GM12878 (cell line): ENCODE data around the gene NUP62. TPM values are rescaled to one million over a fixed set of nuclear protein-coding genes. Genes with fewer than 3 reads are reported as not detected.

Experiments used
- ATAC-seq: fragments of 200-7000 bp; cut with Tn5 transposase; 3 replicates; pipeline ENCODE4 v1.9.1; 2020; ENCODE audit warnings: mild to moderate bottlenecking, moderate library complexity
- BruUV-seq: library from RNA; stranded (reverse); fragments of 400-500 nt; replicated peaks from 2 replicates; lab custom pipeline; 2021; lab: Mats Ljungman, UMichigan
- CTCF ChIA-PET: fragments of 300-600 bp; sonication (Branson Sonifier 250); formaldehyde crosslinking; extraction: SDS; loops from one replicate; lab custom pipeline; 2021; ENCODE audit warnings: inconsistent platforms; lab: Yijun Ruan, JAX
- POLR2A ChIA-PET: fragments of 350-600 bp; formaldehyde crosslinking; extraction: SDS; loops from one replicate; lab custom pipeline; 2021; ENCODE audit warnings: inconsistent platforms; lab: Charles Lee
- RAD21 ChIA-PET: fragments of 300-600 bp; sonication (Branson Sonifier 250); formaldehyde crosslinking; loops from one replicate; lab custom pipeline; 2023; ENCODE audit warnings: antibody characterized with exemption; ENCODE audit not compliant: unreplicated experiment; lab: Charles Lee
- SMC1A ChIA-PET: fragments of 300-600 bp; sonication (Branson Sonifier 250); formaldehyde crosslinking; loops from one replicate; lab custom pipeline; 2023; ENCODE audit not compliant: unreplicated experiment, uncharacterized antibody; lab: Charles Lee
- DNase-seq: peaks from one replicate; pipeline ENCODE4 v3.0.0-alpha.2; 2011; ENCODE audit warnings: low read depth, low spot score
- FAIRE-seq: peaks from 3 replicates; lab custom pipeline; 2011; peaks lifted over from hg19 to GRCh38; lab: Jason Lieb, UNC
- H2AFZ ChIP-seq: 2 replicates; pipeline ENCODE4 v1.6.0; 2011; ENCODE audit warnings: low read depth, low read length, control low read depth; ENCODE audit not compliant: control insufficient read depth
- H3K27ac ChIP-seq: 2 replicates; pipeline ENCODE4 v1.5.1; 2011; ENCODE audit warnings: control low read depth; ENCODE audit not compliant: control insufficient read depth, insufficient read depth
- H3K27me3 ChIP-seq, 2 experiments: replicated peaks in 1 of 2; 2 replicates each; pipeline versions ENCODE4 v1.6.0 to v1.6.1; 2011; ENCODE audit warnings: low read length in 1 of 2; ENCODE audit not compliant: control insufficient read depth in 2 of 2, insufficient read depth in 2 of 2
- H3K36me3 ChIP-seq, 2 experiments: 2 replicates each; pipeline ENCODE4 v1.5.1; 2011; ENCODE audit warnings: low read length in 1 of 2; ENCODE audit not compliant: control insufficient read depth in 2 of 2, insufficient read depth in 2 of 2
- H3K4me1 ChIP-seq: 2 replicates; pipeline ENCODE4 v1.6.1; 2011; ENCODE audit warnings: mild to moderate bottlenecking, low read length, moderate library complexity, mixed read lengths; ENCODE audit not compliant: control insufficient read depth, insufficient read depth
- H3K4me2 ChIP-seq: 2 replicates; pipeline ENCODE4 v1.6.0; 2011; ENCODE audit warnings: control low read depth; ENCODE audit not compliant: control insufficient read depth, insufficient read depth
- H3K4me3 ChIP-seq: fragments of 200-600 bp; sonication (generic); 2 replicates; pipeline ENCODE4 v1.5.1; 2016
- H3K79me2 ChIP-seq: 2 replicates; pipeline ENCODE4 v1.6.0; 2011; ENCODE audit warnings: low read length; ENCODE audit not compliant: control insufficient read depth, insufficient read depth
- H3K9ac ChIP-seq: 2 replicates; pipeline ENCODE4 v1.8.0; 2011; ENCODE audit warnings: low read length, control low read depth, mixed read lengths; ENCODE audit not compliant: control insufficient read depth, insufficient read depth
- H3K9me3 ChIP-seq: replicated peaks from 3 replicates; pipeline ENCODE4 v1.5.1; 2011; ENCODE audit warnings: mild to moderate bottlenecking, low read length; ENCODE audit not compliant: control insufficient read depth, insufficient read depth
- H4K20me1 ChIP-seq: 2 replicates; pipeline ENCODE4 v1.6.0; 2011; ENCODE audit not compliant: control insufficient read depth, insufficient read depth
- E4F1 ChIP-seq: fragments of 450-650 bp; IDR thresholded peaks from 2 replicates; pipeline ENCODE4 v1.6.1; 2018; ENCODE audit warnings: borderline replicate concordance, mild to moderate bottlenecking; ENCODE audit not compliant: partially characterized antibody
- NRF1 ChIP-seq: conservative IDR thresholded peaks from 2 replicates; pipeline ENCODE4 v1.6.1; 2011; ENCODE audit warnings: mild to moderate bottlenecking, low read depth, low read length, improper control_type of control experiment
- POLR2AphosphoS5 ChIP-seq: IDR thresholded peaks from 2 replicates; pipeline ENCODE4 v1.6.1; 2011; ENCODE audit warnings: mild to moderate bottlenecking, low read length, inconsistent platforms
- RFX5 ChIP-seq: IDR thresholded peaks from 2 replicates; pipeline ENCODE4 v1.6.1; 2011; ENCODE audit warnings: low read depth, low read length, improper control_type of control experiment
- WGBS: methylation state at CpG from one replicate; pipeline ENCODE4 v1.1.6; 2016; ENCODE audit warnings: low lambda C conversion rate; ENCODE audit not compliant: insufficient replicate concordance, insufficient coverage; ENCODE audit errors: missing lambda C conversion rate; 5-methylcytosine and 5-hydroxymethylcytosine counted together
- in situ Hi-C: fragments of 300-500 bp; cut with MboI; formaldehyde crosslinking; loops from 9 replicates; pipeline ENCODE4 v1.14.3; 2018; ENCODE audit warnings: mixed read lengths
- intact Hi-C: fragments of 100-400 bp; cut with micrococcal nuclease; formaldehyde crosslinking; loops from one replicate; pipeline ENCODE4 v1.14.2; 2022; ENCODE audit not compliant: unreplicated experiment
- polyA plus RNA-seq, 11 experiments: library from polyadenylated mRNA; depleted of rRNA in 4 of 11; unstranded in 6 of 11; stranded (reverse) in 5 of 11; fragments of >200 nt; fragmentation: Nextera tagmentation in 4 of 11; fragmentation: Illumina TruSeq in 1 of 11; extraction: Ambion mirVana in 4 of 11; extraction: Trizol in 1 of 11; gene quantifications; 1 replicate in 1 of 11; 2 replicates in 10 of 11; pipeline versions ENCODE4 v1.2.1 to v1.2.3, GENCODE V29; 2011 to 2016; ENCODE audit warnings: inconsistent platforms in 2 of 11, missing spikeins in 2 of 11, low read depth in 1 of 11
- total RNA-seq, 4 experiments: library from RNA; depleted of rRNA in 3 of 4; stranded (reverse); fragments of >200 nt in 3 of 4; fragmentation: Illumina TruSeq in 1 of 4; extraction: Trizol in 1 of 4; gene quantifications; 2 replicates each; pipeline versions ENCODE4 v1.2.1 to v1.2.3, GENCODE V29; 2013 to 2021

Gene NUP62
- total and polyA plus RNA-seq, 10 of the 15 experiments (the other 5 are each of a cell fraction or from before 2014, with no cell fraction given), result 19.5 to 110 (median 66.9) TPM

- intact Hi-C loops, result no loop called here
- Histone ChIP-seq H3K4me1 (no peaks in the 10 kb centered on the region), H3K4me2 (no peak overlapping the region), H3K27me3 (no peaks in the 10 kb centered on the region), H3K79me2 (no peaks in the 10 kb centered on the region), H3K4me3 (no peak overlapping the region), H3K36me3 (no peaks in the 10 kb centered on the region), H3K27ac (no peak overlapping the region), H3K9ac (no peak overlapping the region), H4K20me1 (no peaks in the 10 kb centered on the region), H2AFZ (no peak overlapping the region), H3K9me3 (no peaks in the 10 kb centered on the region)
- DNase-seq, result no peak
- in situ Hi-C loops, result loop anchor here (5.0 to 10.0 kb wide), 2 partner anchors 44 to 196 kb away; no protein-coding TSS in a partner anchor
- CTCF ChIA-PET, result interaction anchor here (1.0 to 5.0 kb wide), 10 partner anchors 9 to 346 kb away, joined by 3 to 23 read pairs (median 6); no protein-coding TSS in a partner anchor
- BruUV-seq, result no TSS peak
- TF ChIP-seq NRF1, result no peak
- no peak for TF ChIP-seq RFX5
- TF ChIP-seq E4F1, result no peak
- no peak for TF ChIP-seq POLR2AphosphoS5
- 44% methylated on average over 4 of the region's 4 CpGs for WGBS
- RAD21 ChIA-PET, result interaction anchor here (1.0 kb wide), 1 partner anchor 15 kb away, joined by 3 read pairs; no protein-coding TSS in a partner anchor
- POLR2A ChIA-PET, result no interaction called here
- no peak for ATAC-seq
- no peak for FAIRE-seq
- SMC1A ChIA-PET, result interaction anchor here (1.0 to 2.2 kb wide), 6 partner anchors 9 to 47 kb away, joined by 3 to 6 read pairs (median 4); partner anchors contain the start of genes ATF5 and NUP62
These were observed 9.4 kb upstream of the NUP62 start for GRCh38 chr19:49938662-49939061.
